GM18508 (cell line): ENCODE results near the gene INPP5B.
"Not testable (repeated sequence)": the region's sequence is repeated elsewhere in the genome, so short reads cannot be mapped to it uniquely, and the experiment has no call there.

Source experiments
- ATAC-seq: cut with Tn5 transposase; IDR thresholded peaks from one replicate; pipeline ENCODE4 v1.9.1; 2021; ENCODE audit warnings: moderate number of reproducible peaks; ENCODE audit not compliant: insufficient read depth, unreplicated experiment

INPP5B gene

GRCh38 chr1:37946703-37947360 is at the start of gene INPP5B:
Gene INPP5B, minus strand, starts transcription at chr1:37947053. Its CDS starts 745 bp downstream, at chr1:37946308.
- ATAC-seq: peak; percentile 60

- no peak for ATAC-seq
Measured at GRCh38 chr1:37995751-37996345, 49.0 kb upstream of the INPP5B start.

GRCh38 chr1:37994886-37995566 is 48.2 kb upstream of the INPP5B start:
- ATAC-seq: no peak

GRCh38 chr1:37989361-37989930 is 42.6 kb upstream of the INPP5B start:
- no peak for ATAC-seq

GRCh38 chr1:37987679-37988078 is 40.8 kb upstream of the INPP5B start:
- ATAC-seq: no peak

GRCh38 chr1:37983546-37983945 is 36.7 kb upstream of the INPP5B start:
- no peak for ATAC-seq

GRCh38 chr1:37978541-37978940 is 31.7 kb upstream of the INPP5B start:
- no peak for ATAC-seq

GRCh38 chr1:37975083-37975482 is 28.2 kb upstream of the INPP5B start:
- not testable (repeated sequence) for ATAC-seq

- ATAC-seq: no peak
Measured at GRCh38 chr1:37974567-37974966, 27.7 kb upstream of the INPP5B start.

GRCh38 chr1:37973684-37974083 is 26.8 kb upstream of the INPP5B start:
- not testable (repeated sequence) for ATAC-seq

GRCh38 chr1:37965301-37965700 is 18.4 kb upstream of the INPP5B start:
- ATAC-seq: no peak

- not testable (repeated sequence) for ATAC-seq
Measured at GRCh38 chr1:37964106-37964505, 17.3 kb upstream of the INPP5B start.

- no peak for ATAC-seq
Measured at GRCh38 chr1:37958690-37959089, 11.8 kb upstream of the INPP5B start.

GRCh38 chr1:37955685-37956084 is 8.8 kb upstream of the INPP5B start:
- no peak for ATAC-seq

GRCh38 chr1:37954316-37954971 is 7.6 kb upstream of the INPP5B start:
- ATAC-seq: no peak

- no peak for ATAC-seq
Measured at GRCh38 chr1:37952738-37953137, 5.9 kb upstream of the INPP5B start.

- no peak for ATAC-seq
Measured at GRCh38 chr1:37951783-37952624, 5.2 kb upstream of the INPP5B start.

GRCh38 chr1:37951041-37951782 is 4.4 kb upstream of the INPP5B start:
- no peak for ATAC-seq

- ATAC-seq: no peak
Measured at GRCh38 chr1:37949524-37950152, 2.8 kb upstream of the INPP5B start.
